ENCODE measurements around the gene JAML. TPM values are rescaled to one million over a fixed set of nuclear protein-coding genes. Genes with fewer than 3 reads are reported as not detected.

The JAML gene
- total and polyA plus RNA-seq, 9 of the 15 experiments (the other 6 are each of a cell fraction or from before 2014, with no cell fraction given), result 0.05 to 0.32 (median 0.22) TPM; not detected in 4

- no peak for TF ChIP-seq NFE2L1 (tag; IDR thresholded peaks at IDR 0.05; ENCODE audit: borderline replicate concordance, low read depth)
- no peak for TF ChIP-seq HNRNPK (IDR thresholded peaks at IDR 0.05; ENCODE audit: low read depth, low read length, poor library complexity, severe bottlenecking)
- no peak for TF ChIP-seq FOXK2 (conservative IDR thresholded peaks at IDR 0.05 in 1 of 2, IDR thresholded peaks at IDR 0.05 in 1 of 2; ENCODE audit: low read depth in 2 of 2)
- TF ChIP-seq ZNF644 (tag; IDR thresholded peaks at IDR 0.05; ENCODE audit: low read depth), result no peak
- no peak for TF ChIP-seq GATA2 (CRISPR knock-in tag; IDR thresholded peaks at IDR 0.05)
These were observed 8.6 kb upstream of the JAML start (continued) for GRCh38 chr11:118233377-118233776.

DNA sequence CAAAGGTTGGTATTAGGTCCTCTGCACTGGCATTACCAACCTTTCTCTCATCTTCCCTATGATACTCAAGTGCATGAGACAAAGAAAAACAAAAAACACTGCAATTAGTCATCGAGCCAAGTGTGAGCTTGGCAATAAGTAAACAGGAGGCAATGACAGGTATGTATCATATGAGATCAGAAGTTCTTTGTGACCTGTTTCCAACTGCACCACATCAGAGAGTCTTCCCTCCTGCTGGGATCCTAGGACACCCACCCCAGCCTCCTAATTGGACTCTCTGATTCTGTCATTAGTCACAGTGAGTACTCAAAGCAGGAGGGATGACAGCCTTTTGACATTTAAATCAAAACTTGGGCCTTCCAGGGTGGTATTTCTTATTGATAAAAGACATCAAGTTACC, 7.8 kb upstream of the JAML start:
- no peak for ATAC-seq
- no peaks in the 10 kb centered on the region; a peak in 1 of 5 replicates for H3K4me1 ChIP-seq (replicated peaks in 1 of 2; ENCODE audit: control insufficient read depth in 2 of 2, insufficient read depth in 2 of 2, low read length in 2 of 2)
- peaks cover 4 to 7% of the 10 kb centered on the region in 2 experiments; a peak in 2 of 5 replicates for H3K27me3 ChIP-seq (ENCODE audit: control insufficient read depth in 2 of 2, insufficient read depth in 2 of 2, low read length in 2 of 2)
- ChIA-PET POLR2A (no interaction called here), CTCF (ENCODE audit: low intra/inter-chr PET ratio) (no interaction called here)
- H4K20me1 ChIP-seq (replicated peaks; ENCODE audit: control insufficient read depth, insufficient read depth, low read length), result no peaks in the 10 kb centered on the region; the same call in 1 of the 2 replicates
- no peak overlapping the region for H3K4me2 ChIP-seq (ENCODE audit: insufficient read depth, low read length)
- no peak overlapping the region for H2AFZ ChIP-seq (ENCODE audit: low read depth, low read length)
- intact Hi-C loops (cut with micrococcal nuclease) (no loop called here), in situ Hi-C loops (cut with MboI) (no loop called here)
- H3K36me3 ChIP-seq (ENCODE audit: control insufficient read depth, insufficient read depth, low read length), result no peaks in the 10 kb centered on the region
- no peak for DNase-seq (ENCODE audit: extremely low read depth in 1 of 4, low spot score in 3 of 4)
- H3K9me3 ChIP-seq (replicated peaks; ENCODE audit: control insufficient read depth, insufficient read depth, low read depth, low read length), result no peaks in the 10 kb centered on the region
- no TSS peak for BruUV-seq (replicated peaks)
- no peak for FAIRE-seq
- H3K9me1 ChIP-seq (ENCODE audit: control insufficient read depth, insufficient read depth, low read length), result no peaks in the 10 kb centered on the region
- H3K27ac ChIP-seq (ENCODE audit: extremely low read depth, low read depth, low read length), result no peak overlapping the region
- no peak overlapping the region for H3K4me3 ChIP-seq
- H3K79me2 ChIP-seq (ENCODE audit: control insufficient read depth, insufficient read depth, low read length), result no peaks in the 10 kb centered on the region
- 18% methylated on average over 1 of the region's 1 CpG for WGBS (ENCODE audit: insufficient coverage, low coverage, missing lambda C conversion rate)
- H3K9ac ChIP-seq (ENCODE audit: insufficient read depth in 1 of 2, low read depth in 2 of 2, low read length in 2 of 2), result no peak overlapping the region
- TF ChIP-seq NR2C1 (IDR thresholded peaks at IDR 0.05), result no peak
- TF ChIP-seq NR2C1 (tag; IDR thresholded peaks at IDR 0.05), result no peak
- no peak for TF ChIP-seq ELF4 (CRISPR knock-in tag; IDR thresholded peaks at IDR 0.05)
- no peak for TF ChIP-seq ZNF551 (CRISPR knock-in tag; IDR thresholded peaks at IDR 0.05)
- no peak for TF ChIP-seq DEAF1 (CRISPR knock-in tag; IDR thresholded peaks at IDR 0.05)
- TF ChIP-seq, protein P1, sequence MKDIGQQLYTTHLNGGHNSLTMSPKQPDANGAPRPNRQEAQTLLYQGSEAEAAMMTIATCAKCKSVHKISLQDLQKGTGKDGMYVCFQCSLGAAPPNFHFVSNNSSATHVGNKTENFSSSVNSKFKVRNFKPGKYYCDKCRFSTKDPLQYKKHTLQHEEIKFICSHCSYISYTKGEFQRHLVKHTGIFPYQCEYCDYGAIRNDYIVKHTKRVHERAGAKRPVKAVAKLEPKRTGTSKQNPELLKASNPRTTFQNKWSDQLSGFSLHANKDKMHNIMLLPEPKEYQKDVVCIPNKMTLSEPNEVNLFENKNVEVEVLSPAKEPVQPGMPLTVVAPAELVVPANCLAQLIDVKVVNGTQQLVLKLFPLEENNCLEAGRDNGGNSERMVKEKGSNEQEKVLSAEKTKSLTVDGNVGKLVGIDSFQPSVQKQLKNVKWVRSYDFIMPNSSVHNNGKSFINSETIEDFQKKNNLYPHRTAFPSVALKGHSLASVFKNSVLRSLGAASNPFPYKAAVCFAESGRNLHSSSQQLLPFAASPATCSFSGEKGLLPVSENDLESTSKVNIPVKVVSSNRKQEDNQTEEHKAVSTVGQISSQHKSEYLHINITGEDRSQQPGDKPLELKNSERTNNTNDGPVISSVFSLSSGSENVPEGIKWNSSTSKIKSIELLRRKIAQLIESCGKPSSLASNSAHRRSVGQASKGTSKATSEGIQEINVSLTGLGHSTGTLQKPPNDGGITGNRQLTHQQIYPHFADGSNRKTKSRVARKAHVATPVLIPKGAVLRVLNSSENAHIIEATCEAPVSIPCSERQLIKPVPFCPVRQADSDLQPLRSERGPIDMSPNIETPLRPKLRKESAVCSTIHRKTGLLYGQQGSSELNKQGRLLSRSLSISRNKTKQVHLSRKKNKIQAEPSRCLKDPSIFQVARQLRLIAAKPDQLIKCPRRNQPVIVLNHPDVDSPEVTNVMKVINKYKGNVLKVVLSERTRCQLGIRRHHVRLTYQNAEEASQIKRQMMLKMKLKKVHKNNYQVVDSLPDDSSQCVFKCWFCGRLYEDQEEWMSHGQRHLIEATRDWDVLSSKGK (CRISPR knock-in tag; IDR thresholded peaks at IDR 0.05), result no peak
- no peak for TF ChIP-seq CTBP1 (IDR thresholded peaks at IDR 0.05; ENCODE audit: borderline replicate concordance)
- no peak for TF ChIP-seq SPI1 (IDR thresholded peaks at IDR 0.05; ENCODE audit: borderline replicate concordance, low read depth, low read length)
